Measurements from ENCODE around the gene P2RY12.
A peak's percentile ranks its signal among the peaks of the same experiment; 100 is the strongest.

The P2RY12 gene

GRCh38 chr3:151384741-151385174 lies at the start of gene P2RY12:
TSS of gene P2RY12 (minus strand) at chr3:151384753. CDS start at chr3:151338845, 45,908 bp downstream.
- TF ChIP-seq Cebpa-rat (IDR thresholded peaks at IDR 0.05) = no peak
- H3K9ac ChIP-seq = peak within 1 kb of the TSS in 6 of 11 experiments; percentile 6 to 73 (median 66); a peak in 10 of 22 replicates
- H3K4me2 ChIP-seq = peak within 1 kb of the TSS; percentile 49 to 93 (median 66)
- peak within 1 kb of the TSS in 5 of 10 experiments; percentile 39 to 55 (median 52); a peak in 8 of 20 replicates for H3K4me3 ChIP-seq
- H3K27ac ChIP-seq = peak within 1 kb of the TSS in 9 of 11 experiments; percentile 34 to 85 (median 61); a peak in 17 of 22 replicates
- no peaks in the 10 kb centered on the region for H3K27me3 ChIP-seq
- peaks cover 0 to 21% (median 0%) of the 10 kb centered on the region in 11 experiments; a peak in 6 of 22 replicates for H3K36me3 ChIP-seq
- H3K9me3 ChIP-seq (replicated peaks in 1 of 11) = peaks cover 0 to 4% (median 0%) of the 10 kb centered on the region in 11 experiments; a peak in 2 of 22 replicates
- H4K20me1 ChIP-seq = no peaks in the 10 kb centered on the region
- H3K4me1 ChIP-seq = peaks cover 34 to 98% (median 65%) of the 10 kb centered on the region in 10 experiments

- H3K27ac ChIP-seq = no peak overlapping the region
- peaks cover 0 to 11% (median 0%) of the 10 kb centered on the region in 11 experiments; a peak in 3 of 22 replicates for H3K9me3 ChIP-seq (replicated peaks in 1 of 11)
- H3K9ac ChIP-seq = no peak overlapping the region
- no peak overlapping the region for H3K4me2 ChIP-seq
- H3K27me3 ChIP-seq = no peaks in the 10 kb centered on the region
- no peaks in the 10 kb centered on the region for H4K20me1 ChIP-seq
- no peak overlapping the region for H3K4me3 ChIP-seq
- peaks cover 0 to 41% (median 3%) of the 10 kb centered on the region in 11 experiments; a peak in 11 of 22 replicates for H3K36me3 ChIP-seq
- TF ChIP-seq Cebpa-rat (IDR thresholded peaks at IDR 0.05) = no peak
- H3K4me1 ChIP-seq = peaks cover 0 to 5% (median 2%) of the 10 kb centered on the region in 10 experiments; a peak in 12 of 20 replicates
These were observed 48.2 kb upstream of the P2RY12 start for GRCh38 chr3:151432616-151433372.

- H3K4me2 ChIP-seq = no peak overlapping the region
- no peaks in the 10 kb centered on the region; a peak in 1 of 20 replicates for H3K4me1 ChIP-seq
- peaks cover 0 to 11% (median 0%) of the 10 kb centered on the region in 11 experiments; a peak in 3 of 22 replicates for H3K9me3 ChIP-seq (replicated peaks in 1 of 11)
- no peak overlapping the region for H3K27ac ChIP-seq
- TF ChIP-seq Cebpa-rat (IDR thresholded peaks at IDR 0.05) = no peak
- no peak overlapping the region for H3K9ac ChIP-seq
- no peak overlapping the region for H3K4me3 ChIP-seq
- no peaks in the 10 kb centered on the region for H4K20me1 ChIP-seq
- peaks cover 0 to 41% (median 3%) of the 10 kb centered on the region in 11 experiments; a peak in 11 of 22 replicates for H3K36me3 ChIP-seq
- H3K27me3 ChIP-seq = no peaks in the 10 kb centered on the region
These were observed 47.4 kb upstream of the P2RY12 start for GRCh38 chr3:151431940-151432339.

- Histone ChIP-seq H3K36me3 (peaks cover 0 to 41% (median 3%) of the 10 kb centered on the region in 11 experiments; a peak in 11 of 22 replicates), H3K9me3 (replicated peaks in 1 of 11) (peaks cover 0 to 11% (median 0%) of the 10 kb centered on the region in 11 experiments; a peak in 3 of 22 replicates), H3K9ac (no peak overlapping the region), H3K4me3 (no peak overlapping the region), H4K20me1 (no peaks in the 10 kb centered on the region), H3K27me3 (no peaks in the 10 kb centered on the region), H3K27ac (no peak overlapping the region), H3K4me1 (peaks cover 3 to 9% (median 5%) of the 10 kb centered on the region in 10 experiments; a peak in 16 of 20 replicates), H3K4me2 (no peak overlapping the region)
- no peak for TF ChIP-seq Cebpa-rat (IDR thresholded peaks at IDR 0.05)
These were observed 46.4 kb upstream of the P2RY12 start for GRCh38 chr3:151430821-151431484.

- H3K36me3 ChIP-seq = peaks cover 0 to 41% (median 3%) of the 10 kb centered on the region in 11 experiments; a peak in 11 of 22 replicates
- H3K27me3 ChIP-seq = no peaks in the 10 kb centered on the region
- H4K20me1 ChIP-seq = no peaks in the 10 kb centered on the region
- H3K4me3 ChIP-seq = no peak overlapping the region
- H3K9ac ChIP-seq = no peak overlapping the region
- H3K4me2 ChIP-seq = no peak overlapping the region
- H3K27ac ChIP-seq = no peak overlapping the region
- peaks cover 3 to 17% (median 7%) of the 10 kb centered on the region in 10 experiments; a peak in 16 of 20 replicates for H3K4me1 ChIP-seq
- no peak for TF ChIP-seq Cebpa-rat (IDR thresholded peaks at IDR 0.05)
- peaks cover 0 to 11% (median 0%) of the 10 kb centered on the region in 11 experiments; a peak in 3 of 22 replicates for H3K9me3 ChIP-seq (replicated peaks in 1 of 11)
These were observed 43.8 kb upstream of the P2RY12 start for GRCh38 chr3:151428386-151428785.

GRCh38 chr3:151426341-151426657 lies 41.7 kb upstream of the P2RY12 start:
- peaks cover 0 to 11% (median 0%) of the 10 kb centered on the region in 11 experiments; a peak in 3 of 22 replicates for H3K9me3 ChIP-seq (replicated peaks in 1 of 11)
- no peak overlapping the region for H3K27ac ChIP-seq
- no peaks in the 10 kb centered on the region for H3K27me3 ChIP-seq
- no peak overlapping the region for H3K4me3 ChIP-seq
- H3K36me3 ChIP-seq = peaks cover 0 to 25% (median 4%) of the 10 kb centered on the region in 11 experiments; a peak in 11 of 22 replicates
- no peak for TF ChIP-seq Cebpa-rat (IDR thresholded peaks at IDR 0.05)
- H4K20me1 ChIP-seq = no peaks in the 10 kb centered on the region
- peak overlapping the region in 6 of 11 experiments; percentile 24 to 58 (median 37); a peak in 9 of 22 replicates for H3K4me2 ChIP-seq
- no peak overlapping the region for H3K9ac ChIP-seq
- peaks cover 3 to 17% (median 7%) of the 10 kb centered on the region in 10 experiments; a peak in 16 of 20 replicates for H3K4me1 ChIP-seq

GRCh38 chr3:151425627-151426340 lies 41.2 kb upstream of the P2RY12 start:
- TF ChIP-seq Cebpa-rat (IDR thresholded peaks at IDR 0.05) = no peak
- Histone ChIP-seq H4K20me1 (no peaks in the 10 kb centered on the region), H3K4me1 (peaks cover 3 to 17% (median 7%) of the 10 kb centered on the region in 10 experiments; a peak in 16 of 20 replicates), H3K9ac (no peak overlapping the region), H3K27me3 (no peaks in the 10 kb centered on the region), H3K4me2 (peak overlapping the region in 6 of 11 experiments; percentile 24 to 58 (median 37); a peak in 9 of 22 replicates), H3K36me3 (peaks cover 0 to 26% (median 7%) of the 10 kb centered on the region in 11 experiments; a peak in 14 of 22 replicates), H3K9me3 (replicated peaks in 1 of 11) (peaks cover 0 to 11% (median 0%) of the 10 kb centered on the region in 11 experiments; a peak in 3 of 22 replicates), H3K27ac (no peak overlapping the region), H3K4me3 (no peak overlapping the region)

GRCh38 chr3:151423091-151423490 lies 38.5 kb upstream of the P2RY12 start:
- Histone ChIP-seq H3K4me2 (no peak overlapping the region), H3K9ac (no peak overlapping the region), H3K9me3 (replicated peaks in 1 of 11) (no peaks in the 10 kb centered on the region), H3K4me1 (peaks cover 3 to 17% (median 7%) of the 10 kb centered on the region in 10 experiments; a peak in 16 of 20 replicates), H3K4me3 (no peak overlapping the region), H3K27ac (no peak overlapping the region), H4K20me1 (no peaks in the 10 kb centered on the region), H3K36me3 (peaks cover 0 to 28% (median 3%) of the 10 kb centered on the region in 11 experiments; a peak in 9 of 22 replicates), H3K27me3 (no peaks in the 10 kb centered on the region)
- no peak for TF ChIP-seq Cebpa-rat (IDR thresholded peaks at IDR 0.05)

All from BLaER1 treated with 17β-estradiol and CSF1 and Interleukin-3, amounts not matched to agents 10 nM and 100 nM (cell line).